MM.1S (cell line): Measurements from ENCODE around the gene DGCR8.

ENCODE experiments used
- CTCF ChIP-seq: fragments of 300-600 bp; sonication (generic); IDR thresholded peaks from 2 replicates; pipeline ENCODE4 v1.5.1; 2016; ENCODE audit warnings: antibody characterized with exemption, low read length, mixed read lengths
- EZH2 ChIP-seq: fragments of 300-600 bp; sonication (generic); optimal IDR thresholded peaks from 2 replicates; pipeline ENCODE3; 2017; ENCODE audit warnings: low read depth, mild to moderate bottlenecking, antibody characterized with exemption, low read length, mixed read lengths
- EZH2phosphoT487 ChIP-seq: fragments of 300-600 bp; sonication (generic); IDR thresholded peaks from 2 replicates; pipeline ENCODE4 v1.6.1; 2018; ENCODE audit warnings: antibody characterized with exemption, low read length

DNA sequence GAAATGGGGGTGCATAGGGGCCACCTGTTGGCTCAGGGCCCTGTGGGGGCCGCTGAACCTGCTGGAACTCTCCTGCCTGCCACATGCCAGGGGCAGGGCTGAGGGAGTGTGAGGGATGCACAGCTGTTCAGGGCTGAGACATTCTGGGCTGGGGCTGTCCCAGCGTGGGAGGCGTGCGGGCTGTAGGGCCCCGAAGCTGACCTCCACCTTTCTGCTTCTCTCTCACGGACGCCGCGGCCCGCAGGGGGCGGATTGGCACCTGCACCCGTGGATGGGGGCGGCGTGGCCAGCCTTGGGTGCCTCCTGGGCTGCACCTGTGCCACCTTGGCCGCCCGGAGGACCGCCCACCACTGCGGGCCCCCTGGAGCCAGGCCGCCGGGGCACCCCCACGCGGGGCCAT lies 66.7 kb downstream of the DGCR8 start:
- TF ChIP-seq CTCF, result no peak
- no peak for TF ChIP-seq EZH2phosphoT487
- TF ChIP-seq EZH2, result no peak
